AG08395 (cell line): Measurements from ENCODE around the gene ASIC1.

Experiments used
- DNase-seq: peaks from one replicate; pipeline ENCODE4 v3.0.0; 2012; ENCODE audit warnings: mixed read lengths, low spot score

Gene ASIC1

GRCh38 chr12:50107416-50108268 lies 50.2 kb downstream of the ASIC1 start:
- no peak for DNase-seq

DNA sequence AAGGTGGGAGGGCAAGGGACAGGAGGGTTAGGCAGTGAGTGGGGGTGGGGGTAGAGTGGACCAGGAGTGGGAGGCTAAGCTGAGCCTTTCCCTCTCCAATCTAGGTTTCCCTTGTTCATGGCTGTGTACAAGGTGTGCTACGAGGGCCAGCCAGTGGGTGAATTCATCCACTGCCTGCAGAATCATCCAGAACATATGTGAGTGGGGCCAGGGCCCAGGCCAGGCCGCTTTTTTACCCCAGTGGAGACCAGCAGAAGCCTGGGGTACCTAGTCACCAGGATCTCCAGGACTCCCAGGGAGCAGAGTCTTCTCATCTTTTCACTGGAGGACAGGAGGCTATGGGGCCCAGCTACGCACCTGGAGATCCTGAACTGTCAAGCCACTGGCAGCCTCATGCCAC lies 51.9 kb downstream of the ASIC1 start:
- no peak for DNase-seq

GRCh38 chr12:50110127-50110761 lies 52.8 kb downstream of the ASIC1 start:
- DNase-seq, result no peak

- peak; percentile 18 for DNase-seq
These were observed 53.5 kb downstream of the ASIC1 start for GRCh38 chr12:50110762-50111351.

DNA sequence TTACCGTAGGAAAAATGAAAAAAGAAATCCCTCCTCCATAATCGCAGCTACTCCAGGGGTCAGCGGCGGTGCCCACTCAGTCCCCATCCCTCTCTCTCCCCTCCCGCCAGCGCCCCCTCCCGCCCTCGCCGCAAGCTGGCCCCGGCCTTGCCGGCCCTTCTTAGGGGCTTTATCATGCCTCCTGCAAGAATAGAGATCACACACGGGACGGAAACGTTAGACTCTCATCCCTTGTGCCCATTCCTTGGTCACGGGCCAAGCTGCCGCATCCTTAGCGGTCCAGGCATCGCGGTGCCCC lies 53.9 kb downstream of the ASIC1 start:
- no peak for DNase-seq

GRCh38 chr12:50111693-50112455 lies 54.5 kb downstream of the ASIC1 start, which contains the start of gene COX14:
Gene COX14 (plus strand): TSS chr12:50112236. CDS start chr12:50120044, 7,808 bp downstream.
- DNase-seq, result peak; percentile 99

DNA sequence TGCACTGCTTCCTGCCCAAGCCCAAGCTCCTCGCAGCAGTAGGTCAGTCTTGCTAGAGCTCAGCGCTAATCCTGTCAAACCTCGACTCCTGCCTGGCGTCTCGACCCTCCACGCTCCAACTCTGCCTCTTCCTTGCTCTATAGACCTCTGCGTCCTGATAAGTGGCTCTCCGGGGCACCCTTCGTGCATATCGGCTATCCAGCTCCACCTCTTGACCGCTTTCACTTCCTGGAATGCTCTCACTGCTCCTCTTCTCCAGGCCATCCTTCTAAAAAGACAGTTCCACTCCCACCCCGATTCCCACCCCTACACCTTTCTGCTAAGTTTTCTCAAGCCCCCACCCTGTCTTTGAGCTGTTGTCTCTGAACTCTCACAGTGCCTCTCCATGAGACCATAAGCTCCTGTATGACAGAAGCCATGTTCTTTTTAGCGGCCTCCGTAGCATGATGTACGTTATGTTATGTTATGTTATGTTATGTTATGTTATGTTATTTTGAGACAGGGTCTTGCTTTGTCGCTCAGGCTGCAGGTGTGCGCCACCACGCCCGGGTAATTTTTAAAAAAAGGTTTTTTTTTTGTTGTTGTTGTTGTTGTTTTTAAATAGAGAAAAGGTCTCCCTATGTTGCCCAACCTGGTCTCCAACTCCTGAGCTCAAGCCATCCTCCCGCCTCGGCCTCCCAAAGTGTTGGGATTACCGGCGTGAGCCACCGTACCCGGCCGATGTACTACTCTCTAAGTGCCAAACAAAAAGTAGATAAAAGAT lies 55.2 kb downstream of the ASIC1 start:
- peak; percentile 55 for DNase-seq

DNA sequence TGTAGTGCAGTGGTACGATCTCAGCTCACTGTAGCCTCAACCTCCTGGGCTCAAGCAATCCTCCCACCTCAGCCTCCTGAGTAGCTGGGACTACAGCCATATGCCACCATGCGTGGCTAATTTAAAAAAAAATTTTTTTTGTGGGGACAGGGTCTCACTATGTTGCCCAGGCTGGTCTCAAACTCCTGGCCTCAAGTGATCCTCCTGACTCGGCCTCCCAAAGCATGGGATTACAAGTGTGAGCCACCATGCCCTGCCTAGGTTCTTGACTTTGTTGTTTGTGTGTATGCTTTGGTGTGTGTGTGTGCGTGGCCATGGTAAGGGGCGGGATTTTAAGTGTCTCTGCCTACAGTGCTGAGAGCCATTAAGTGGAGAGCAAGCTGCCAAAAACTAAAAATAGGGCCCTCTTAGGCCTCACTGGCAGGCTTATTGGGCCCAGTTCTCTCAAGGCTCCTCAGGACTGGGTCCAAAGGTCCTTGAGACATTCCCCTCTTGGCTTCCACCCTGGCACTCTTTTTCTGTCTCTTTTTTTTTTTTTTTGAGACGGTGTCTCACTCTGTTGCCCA lies 59.7 kb downstream of the ASIC1 start:
- DNase-seq, result no peak

DNA sequence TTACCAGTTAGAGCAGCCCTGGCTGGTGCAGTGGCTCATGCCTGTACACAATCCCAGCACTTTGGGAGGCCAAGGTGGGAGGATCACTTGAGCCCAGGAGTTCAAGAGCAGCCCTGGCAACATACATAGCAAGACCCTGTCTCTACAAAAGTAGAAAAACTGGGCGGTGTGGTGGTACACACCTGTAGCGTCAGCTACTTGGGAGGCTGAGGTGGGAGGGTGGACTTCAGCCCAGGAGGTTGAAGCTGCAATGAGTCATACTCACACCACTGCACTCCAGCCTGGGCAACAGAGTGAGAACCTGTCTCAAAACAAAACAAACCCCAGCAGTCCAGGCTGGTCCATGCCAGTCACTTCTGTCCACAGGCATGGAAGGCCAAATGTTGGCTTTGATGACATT lies 62.0 kb downstream of the ASIC1 start:
- no peak for DNase-seq

GRCh38 chr12:50120521-50120920 lies 63.1 kb downstream of the ASIC1 start:
- DNase-seq, result no peak

- DNase-seq, result no peak
These were observed 63.6 kb downstream of the ASIC1 start for GRCh38 chr12:50120953-50121352.

GRCh38 chr12:50121641-50122040 lies 64.2 kb downstream of the ASIC1 start:
- DNase-seq, result no peak

GRCh38 chr12:50123203-50123602 lies 65.8 kb downstream of the ASIC1 start:
- no peak for DNase-seq

- DNase-seq, result no peak
These were observed 70.2 kb downstream of the ASIC1 start for GRCh38 chr12:50127546-50127945.

GRCh38 chr12:50129290-50129689 lies 71.9 kb downstream of the ASIC1 start:
- DNase-seq, result no peak

DNA sequence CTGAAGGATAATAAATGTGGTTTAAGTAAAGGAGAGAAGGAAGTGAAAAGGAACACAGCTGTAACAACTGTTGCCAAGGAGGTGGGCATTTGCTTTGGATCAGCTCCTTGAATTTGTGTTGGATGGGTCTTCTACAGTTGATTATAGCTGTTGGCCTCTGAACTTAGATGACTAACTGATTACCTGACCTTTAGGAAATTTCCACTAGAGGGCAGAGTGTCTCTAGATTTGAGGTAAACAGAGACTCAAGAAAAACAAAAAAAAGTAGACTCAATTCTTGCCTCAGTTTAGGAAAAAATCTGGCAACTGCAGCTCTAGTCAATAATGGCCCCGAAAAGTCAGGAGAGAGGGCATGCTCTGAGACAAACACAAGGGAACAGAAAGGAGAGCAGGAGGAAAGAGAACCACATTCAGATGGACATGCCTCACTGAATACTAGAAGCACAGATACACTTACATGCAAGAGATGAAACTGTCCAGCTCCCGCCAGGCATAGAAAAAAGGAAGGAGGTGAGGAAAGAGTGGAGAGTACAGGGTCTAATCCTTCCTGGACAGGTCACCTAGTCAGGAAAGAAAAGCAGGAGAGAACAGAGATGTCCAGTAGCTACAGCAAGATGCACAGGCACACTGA lies 75.2 kb downstream of the ASIC1 start:
- DNase-seq, result peak; percentile 49
